HL-60 (cell line): ENCODE measurements around the gene SLC9A1.

ENCODE experiments used
- GABPA ChIP-seq: IDR thresholded peaks from 2 replicates; pipeline ENCODE4 v1.6.1; 2012; ENCODE audit warnings: low read depth
- POLR2AphosphoS5 ChIP-seq: IDR thresholded peaks from 2 replicates; pipeline ENCODE4 v1.6.1; 2012; ENCODE audit warnings: low read depth
- REST ChIP-seq: IDR thresholded peaks from 2 replicates; pipeline ENCODE4 v1.6.1; 2012; ENCODE audit warnings: low read depth; ENCODE audit not compliant: insufficient replicate concordance
- TF ChIP-seq, protein P1 (sequence below): IDR thresholded peaks from one replicate; pipeline ENCODE4 v1.5.1; 2011; ENCODE audit warnings: low read length, control low read depth, inconsistent platforms; ENCODE audit not compliant: insufficient read depth

- TF ChIP-seq, protein P1, sequence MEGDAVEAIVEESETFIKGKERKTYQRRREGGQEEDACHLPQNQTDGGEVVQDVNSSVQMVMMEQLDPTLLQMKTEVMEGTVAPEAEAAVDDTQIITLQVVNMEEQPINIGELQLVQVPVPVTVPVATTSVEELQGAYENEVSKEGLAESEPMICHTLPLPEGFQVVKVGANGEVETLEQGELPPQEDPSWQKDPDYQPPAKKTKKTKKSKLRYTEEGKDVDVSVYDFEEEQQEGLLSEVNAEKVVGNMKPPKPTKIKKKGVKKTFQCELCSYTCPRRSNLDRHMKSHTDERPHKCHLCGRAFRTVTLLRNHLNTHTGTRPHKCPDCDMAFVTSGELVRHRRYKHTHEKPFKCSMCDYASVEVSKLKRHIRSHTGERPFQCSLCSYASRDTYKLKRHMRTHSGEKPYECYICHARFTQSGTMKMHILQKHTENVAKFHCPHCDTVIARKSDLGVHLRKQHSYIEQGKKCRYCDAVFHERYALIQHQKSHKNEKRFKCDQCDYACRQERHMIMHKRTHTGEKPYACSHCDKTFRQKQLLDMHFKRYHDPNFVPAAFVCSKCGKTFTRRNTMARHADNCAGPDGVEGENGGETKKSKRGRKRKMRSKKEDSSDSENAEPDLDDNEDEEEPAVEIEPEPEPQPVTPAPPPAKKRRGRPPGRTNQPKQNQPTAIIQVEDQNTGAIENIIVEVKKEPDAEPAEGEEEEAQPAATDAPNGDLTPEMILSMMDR: no peak
- TF ChIP-seq REST (no peak), POLR2AphosphoS5 (no peak), GABPA (no peak)
These were observed 30.5 kb downstream of the SLC9A1 start for GRCh38 chr1:27124405-27124804.
